ENCODE results near the gene RNASE4. TPM values are rescaled to one million over a fixed set of nuclear protein-coding genes. Genes with fewer than 3 reads are reported as not detected.

The RNASE4 gene
- total RNA-seq, 1 donor from 2014 or later: 2.6 TPM

- peaks cover 8% of the 10 kb centered on the region for H3K27me3 Mint-ChIP-seq (ENCODE audit: low read depth)
- peaks cover 13% of the 10 kb centered on the region for H3K4me1 Mint-ChIP-seq
- H3K4me3 Mint-ChIP-seq: peak overlapping the region; percentile 45
- H3K27ac Mint-ChIP-seq (ENCODE audit: unreplicated experiment): no peak overlapping the region
- no peaks in the 10 kb centered on the region for H3K9me3 Mint-ChIP-seq
- no peak for DNase-seq (ENCODE audit: low read depth, low spot score)
- no peak for TF ChIP-seq CTCF (conservative IDR thresholded peaks at IDR 0.05)
- no peaks in the 10 kb centered on the region for H3K36me3 Mint-ChIP-seq (ENCODE audit: low read depth)
Measured at GRCh38 chr14:20687362-20688166, 3.2 kb downstream of the RNASE4 start.

- peaks cover 8% of the 10 kb centered on the region for H3K27me3 Mint-ChIP-seq (ENCODE audit: low read depth)
- H3K4me3 Mint-ChIP-seq: no peak within 1 kb of the TSS
- no peak for DNase-seq (ENCODE audit: low read depth, low spot score)
- H3K36me3 Mint-ChIP-seq (ENCODE audit: low read depth): no peaks in the 10 kb centered on the region
- TF ChIP-seq CTCF (conservative IDR thresholded peaks at IDR 0.05): no peak
- no peak within 1 kb of the TSS for H3K27ac Mint-ChIP-seq (ENCODE audit: unreplicated experiment)
- no peaks in the 10 kb centered on the region for H3K9me3 Mint-ChIP-seq
- H3K4me1 Mint-ChIP-seq: peaks cover 13% of the 10 kb centered on the region
Measured at GRCh38 chr14:20688167-20688839, 3.9 kb downstream of the RNASE4 start, which contains the start of gene ANG. ANG (plus strand) TSS chr14:20688764; CDS start chr14:20693565, 4,801 bp downstream.

DNA sequence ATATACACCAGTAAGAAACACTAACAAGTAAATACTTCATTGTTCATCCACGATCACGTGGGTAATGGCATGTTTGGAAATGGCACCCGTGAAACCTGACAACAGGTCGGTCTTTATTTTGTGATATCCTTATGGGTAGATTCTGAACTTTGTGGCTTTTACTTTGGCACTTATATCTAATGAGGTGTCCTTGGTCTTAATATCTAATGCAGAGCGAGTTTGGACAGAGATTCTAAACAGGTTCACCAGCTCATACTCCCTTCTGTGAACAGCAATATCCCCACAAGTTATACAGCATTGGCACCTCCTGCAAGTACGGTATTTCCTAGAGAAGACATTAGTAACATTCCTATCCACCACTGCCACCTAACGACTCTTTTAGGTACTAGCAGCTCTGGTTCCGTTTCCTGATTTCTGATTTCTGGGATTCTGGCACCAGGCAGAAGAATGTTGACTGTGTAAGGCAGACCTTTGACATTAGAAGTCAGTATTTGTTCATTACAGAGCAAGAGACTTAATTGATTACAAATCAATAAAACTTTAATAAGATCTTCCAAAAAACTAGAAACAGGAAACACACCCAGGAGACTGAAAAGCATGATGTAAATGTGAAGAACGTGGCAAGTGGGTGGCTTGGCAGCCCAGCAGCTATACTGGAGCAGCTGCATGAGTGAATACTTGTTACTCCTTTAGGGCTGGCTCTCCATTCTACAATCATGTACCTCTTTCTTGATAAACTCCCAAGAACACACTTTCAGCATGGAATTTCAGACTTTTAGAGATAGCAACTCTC is 6.7 kb downstream of the RNASE4 start:
- peak; percentile 85 for TF ChIP-seq CTCF (conservative IDR thresholded peaks at IDR 0.05)
- Mint-ChIP-seq H3K27me3 (ENCODE audit: low read depth) (no peaks in the 10 kb centered on the region), H3K27ac (ENCODE audit: unreplicated experiment) (no peak overlapping the region), H3K4me3 (peak overlapping the region; percentile 51), H3K36me3 (ENCODE audit: low read depth) (no peaks in the 10 kb centered on the region), H3K4me1 (peaks cover 5% of the 10 kb centered on the region), H3K9me3 (no peaks in the 10 kb centered on the region)
- peak; percentile 25 for DNase-seq (ENCODE audit: low read depth, low spot score)

GRCh38 chr14:20692116-20692751 is 7.9 kb downstream of the RNASE4 start:
- no peaks in the 10 kb centered on the region for H3K36me3 Mint-ChIP-seq (ENCODE audit: low read depth)
- TF ChIP-seq CTCF (conservative IDR thresholded peaks at IDR 0.05): no peak

GRCh38 chr14:20696764-20697163 is 12.4 kb downstream of the RNASE4 start:
- DNase-seq (ENCODE audit: low read depth, low spot score): no peak
- no peak overlapping the region for H3K4me3 Mint-ChIP-seq
- H3K4me1 Mint-ChIP-seq: peaks cover 5% of the 10 kb centered on the region
- no peaks in the 10 kb centered on the region for H3K9me3 Mint-ChIP-seq
- H3K36me3 Mint-ChIP-seq (ENCODE audit: low read depth): no peaks in the 10 kb centered on the region
- H3K27me3 Mint-ChIP-seq (ENCODE audit: low read depth): no peaks in the 10 kb centered on the region
- no peak overlapping the region for H3K27ac Mint-ChIP-seq (ENCODE audit: unreplicated experiment)
- TF ChIP-seq CTCF (conservative IDR thresholded peaks at IDR 0.05): no peak

More at GRCh38 chr14:20692116-20692751, 7.9 kb downstream of the RNASE4 start:
- Mint-ChIP-seq H3K9me3 (no peaks in the 10 kb centered on the region), H3K4me1 (peaks cover 5% of the 10 kb centered on the region), H3K27me3 (ENCODE audit: low read depth) (no peaks in the 10 kb centered on the region), H3K4me3 (no peak overlapping the region), H3K27ac (ENCODE audit: unreplicated experiment) (no peak overlapping the region)
- DNase-seq (ENCODE audit: low read depth, low spot score): no peak
